ENCODE results near the gene UBTD1.

UBTD1 gene

DNA sequence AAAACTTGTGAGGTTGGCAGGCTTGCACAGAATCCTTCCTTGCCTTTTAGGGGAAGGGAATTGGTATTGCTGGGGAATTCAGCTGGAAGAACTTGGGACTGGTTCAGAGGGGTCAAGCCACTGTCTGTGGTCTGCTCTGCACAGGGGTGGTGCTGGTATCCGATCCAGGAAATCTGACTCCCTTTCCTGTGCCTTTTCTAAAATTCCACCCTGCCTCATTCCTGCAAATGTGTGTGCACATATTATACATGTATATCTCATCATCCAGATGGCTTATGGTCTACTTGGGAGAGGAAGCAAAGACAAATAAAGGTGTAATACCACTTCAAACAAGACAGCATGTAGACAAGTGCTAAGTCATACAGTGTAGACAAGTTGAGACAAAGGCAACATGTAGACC, 14.3 kb downstream of the UBTD1 start:
- Histone ChIP-seq H4K12ac (ENCODE audit: low read depth, low read length) (no peak overlapping the region), H3K9me3 (ENCODE audit: insufficient read depth, low read depth, low read length) (no peaks in the 10 kb centered on the region), H3K4me1 (ENCODE audit: control insufficient read depth in 1 of 2, insufficient read depth in 2 of 2, low read length in 2 of 2) (peaks cover 2 to 5% of the 10 kb centered on the region in 2 experiments), H3K4me2 (ENCODE audit: low read length) (no peak overlapping the region), H3K18ac (ENCODE audit: low read length) (no peak overlapping the region), H4K91ac (ENCODE audit: low read depth, low read length) (no peak overlapping the region), H3K27me3 (ENCODE audit: insufficient read depth, low read length) (no peaks in the 10 kb centered on the region), H3K79me1 (ENCODE audit: low read length) (no peaks in the 10 kb centered on the region), H2BK5ac (ENCODE audit: low read depth, low read length, poor library complexity) (no peak overlapping the region), H2AFZ (ENCODE audit: insufficient read depth, low read length, poor library complexity) (no peak overlapping the region), H2AK5ac (ENCODE audit: low read length) (no peak overlapping the region), H3K79me2 (ENCODE audit: control insufficient read depth, insufficient read depth, low read length, poor library complexity) (peaks cover 1% of the 10 kb centered on the region), H2BK12ac (ENCODE audit: low read length) (no peak overlapping the region), H3K14ac (ENCODE audit: low read length) (no peak overlapping the region), H3K4ac (ENCODE audit: low read depth, low read length) (no peak overlapping the region), H3K9ac (ENCODE audit: low read length) (no peak overlapping the region), H3K23ac (ENCODE audit: low read length) (no peak overlapping the region), H3K4me3 (ENCODE audit: low read depth, low read length) (no peak overlapping the region), H3K27ac (ENCODE audit: low read depth, low read length) (no peak overlapping the region), H2BK120ac (ENCODE audit: insufficient read depth, low read length, poor library complexity) (no peak overlapping the region), H4K8ac (ENCODE audit: low read depth, low read length) (no peak overlapping the region), H3K36me3 (ENCODE audit: control insufficient read depth in 1 of 2, insufficient read depth in 2 of 2, low read length in 2 of 2) (no peaks in the 10 kb centered on the region)
- no CpG with 5 or more reads among the region's 1 CpG for WGBS (ENCODE audit: extremely low coverage, insufficient coverage, insufficient read length)
- no peak for DNase-seq

DNA sequence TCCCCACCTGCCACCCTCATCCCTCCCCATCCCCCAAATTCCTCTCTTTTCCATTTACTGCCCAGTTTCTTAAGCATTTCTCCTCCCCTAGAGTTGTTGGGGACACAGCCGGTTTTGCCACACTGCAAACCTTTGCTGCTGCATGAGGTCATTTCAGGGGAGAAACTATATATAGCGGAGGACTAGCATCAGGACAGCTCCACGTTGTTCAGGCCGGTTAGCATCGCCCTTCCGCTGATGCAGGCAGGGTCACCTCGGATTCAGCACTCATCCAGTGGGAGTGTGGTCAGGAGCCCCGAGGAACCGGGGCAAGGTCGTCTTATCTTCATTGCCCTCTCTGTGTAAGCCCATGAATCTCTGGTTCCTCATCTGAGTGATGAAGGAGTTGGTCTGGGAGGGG, 15.6 kb downstream of the UBTD1 start:
- Histone ChIP-seq H3K79me2 (ENCODE audit: control insufficient read depth, insufficient read depth, low read length, poor library complexity) (peaks cover 1% of the 10 kb centered on the region), H3K23ac (ENCODE audit: low read length) (no peak overlapping the region), H2BK120ac (ENCODE audit: insufficient read depth, low read length, poor library complexity) (no peak overlapping the region), H3K4me3 (ENCODE audit: low read depth, low read length) (no peak overlapping the region), H2BK12ac (ENCODE audit: low read length) (no peak overlapping the region), H3K4ac (ENCODE audit: low read depth, low read length) (no peak overlapping the region), H3K14ac (ENCODE audit: low read length) (no peak overlapping the region), H3K9me3 (ENCODE audit: insufficient read depth, low read depth, low read length) (no peaks in the 10 kb centered on the region), H2BK5ac (ENCODE audit: low read depth, low read length, poor library complexity) (no peak overlapping the region), H3K18ac (ENCODE audit: low read length) (no peak overlapping the region), H3K4me2 (ENCODE audit: low read length) (no peak overlapping the region), H3K4me1 (ENCODE audit: control insufficient read depth in 1 of 2, insufficient read depth in 2 of 2, low read length in 2 of 2) (peaks cover 8 to 11% of the 10 kb centered on the region in 2 experiments), H4K8ac (ENCODE audit: low read depth, low read length) (no peak overlapping the region), H3K36me3 (ENCODE audit: control insufficient read depth in 1 of 2, insufficient read depth in 2 of 2, low read length in 2 of 2) (no peaks in the 10 kb centered on the region), H3K79me1 (ENCODE audit: low read length) (no peaks in the 10 kb centered on the region), H3K27ac (ENCODE audit: low read depth, low read length) (no peak overlapping the region), H2AFZ (ENCODE audit: insufficient read depth, low read length, poor library complexity) (no peak overlapping the region), H3K9ac (ENCODE audit: low read length) (no peak overlapping the region), H3K27me3 (ENCODE audit: insufficient read depth, low read length) (no peaks in the 10 kb centered on the region), H4K91ac (ENCODE audit: low read depth, low read length) (no peak overlapping the region), H2AK5ac (ENCODE audit: low read length) (no peak overlapping the region), H4K12ac (ENCODE audit: low read depth, low read length) (no peak overlapping the region)
- no CpG with 5 or more reads among the region's 10 CpGs for WGBS (ENCODE audit: extremely low coverage, insufficient coverage, insufficient read length)
- DNase-seq: no peak

DNA sequence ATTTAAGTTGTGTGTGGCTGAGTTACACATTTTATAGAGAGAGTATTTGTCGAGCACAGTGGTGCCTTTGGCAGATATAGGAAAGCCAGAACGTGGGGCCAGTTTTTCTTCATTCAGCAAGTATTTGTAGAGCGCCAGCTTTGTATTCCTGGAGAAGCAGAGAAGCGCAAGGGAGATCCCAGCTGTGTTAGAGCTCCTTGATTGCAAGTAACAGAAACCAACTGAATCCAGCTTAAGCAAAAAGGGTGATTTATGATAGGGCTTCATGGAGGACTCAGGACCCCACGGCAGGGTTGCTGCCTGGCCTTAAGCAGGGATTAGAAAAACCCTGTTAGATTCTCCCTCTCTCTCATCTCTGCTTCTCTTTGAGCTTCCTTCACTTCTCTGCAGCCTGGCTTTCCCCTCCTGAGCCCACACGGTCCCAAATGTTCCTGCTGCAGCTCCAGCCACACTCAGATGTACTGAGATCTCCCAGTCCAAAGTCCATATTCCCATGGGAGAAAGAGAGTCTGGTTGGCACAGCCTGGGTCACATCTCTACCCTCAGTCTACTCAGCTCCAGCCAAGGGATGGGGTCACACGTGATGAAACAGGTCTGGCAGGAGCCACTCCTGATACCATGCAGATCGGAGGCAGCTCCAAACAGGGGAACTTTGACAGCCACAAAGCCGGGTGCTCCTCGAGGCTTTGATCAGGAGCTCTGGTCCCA, 16.7 kb downstream of the UBTD1 start:
- no peak for DNase-seq
- no peak overlapping the region for H4K12ac ChIP-seq (ENCODE audit: low read depth, low read length)
- no peak overlapping the region for H3K4me2 ChIP-seq (ENCODE audit: low read length)
- H3K27me3 ChIP-seq (ENCODE audit: insufficient read depth, low read length): no peaks in the 10 kb centered on the region
- peaks cover 8 to 11% of the 10 kb centered on the region in 2 experiments for H3K4me1 ChIP-seq (ENCODE audit: control insufficient read depth in 1 of 2, insufficient read depth in 2 of 2, low read length in 2 of 2)
- peak overlapping the region; percentile 11 for H3K18ac ChIP-seq (ENCODE audit: low read length)
- no peak overlapping the region for H3K14ac ChIP-seq (ENCODE audit: low read length)
- no peak overlapping the region for H2BK120ac ChIP-seq (ENCODE audit: insufficient read depth, low read length, poor library complexity)
- H3K27ac ChIP-seq (ENCODE audit: low read depth, low read length): no peak overlapping the region
- H3K4me3 ChIP-seq (ENCODE audit: low read depth, low read length): no peak overlapping the region
- no peaks in the 10 kb centered on the region for H3K79me1 ChIP-seq (ENCODE audit: low read length)
- H3K9me3 ChIP-seq (ENCODE audit: insufficient read depth, low read depth, low read length): no peaks in the 10 kb centered on the region
- WGBS (ENCODE audit: extremely low coverage, insufficient coverage, insufficient read length): no CpG with 5 or more reads among the region's 10 CpGs
- no peak overlapping the region for H3K23ac ChIP-seq (ENCODE audit: low read length)
- H3K79me2 ChIP-seq (ENCODE audit: control insufficient read depth, insufficient read depth, low read length, poor library complexity): peaks cover 1% of the 10 kb centered on the region
- no peaks in the 10 kb centered on the region for H3K36me3 ChIP-seq (ENCODE audit: control insufficient read depth in 1 of 2, insufficient read depth in 2 of 2, low read length in 2 of 2)
- H4K8ac ChIP-seq (ENCODE audit: low read depth, low read length): no peak overlapping the region
- no peak overlapping the region for H3K4ac ChIP-seq (ENCODE audit: low read depth, low read length)
- no peak overlapping the region for H4K91ac ChIP-seq (ENCODE audit: low read depth, low read length)
- no peak overlapping the region for H2BK12ac ChIP-seq (ENCODE audit: low read length)
- no peak overlapping the region for H3K9ac ChIP-seq (ENCODE audit: low read length)
- no peak overlapping the region for H2AFZ ChIP-seq (ENCODE audit: insufficient read depth, low read length, poor library complexity)
- H2BK5ac ChIP-seq (ENCODE audit: low read depth, low read length, poor library complexity): no peak overlapping the region
- no peak overlapping the region for H2AK5ac ChIP-seq (ENCODE audit: low read length)

DNA sequence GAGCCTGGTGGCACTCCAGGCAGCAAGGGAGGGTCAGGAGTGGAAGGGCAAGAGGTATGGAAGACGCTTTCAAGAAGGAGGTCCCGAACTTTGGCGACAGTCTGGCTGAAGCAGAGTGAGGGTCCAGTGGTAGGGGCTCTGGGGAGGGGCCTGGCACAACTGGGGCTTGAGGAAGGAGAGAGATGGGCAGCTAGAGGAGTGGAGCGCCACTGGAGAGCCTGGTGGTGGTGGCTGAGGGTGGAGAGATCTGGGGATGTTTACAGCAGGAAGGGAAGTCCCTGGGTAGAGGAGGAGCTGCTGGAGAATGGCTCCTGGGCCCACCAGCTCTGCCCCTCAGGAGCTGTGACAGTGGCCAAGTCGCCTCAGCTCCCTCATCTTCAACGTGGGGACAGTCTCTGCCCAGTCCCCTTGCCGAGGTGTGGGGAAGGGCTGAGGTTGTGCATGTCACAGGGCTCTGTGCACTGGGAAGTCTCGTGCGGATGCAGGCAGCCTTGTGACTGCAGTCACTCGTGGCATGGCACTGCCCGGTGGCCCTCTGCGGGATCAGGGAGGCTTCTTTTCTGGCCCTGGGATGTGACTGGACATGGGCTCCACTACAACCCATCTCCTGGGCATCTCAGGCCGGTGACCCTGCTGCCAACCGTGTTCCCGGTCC, 18.5 kb downstream of the UBTD1 start:
- no peak overlapping the region for H4K91ac ChIP-seq (ENCODE audit: low read depth, low read length)
- H4K12ac ChIP-seq (ENCODE audit: low read depth, low read length): no peak overlapping the region
- no peaks in the 10 kb centered on the region for H3K9me3 ChIP-seq (ENCODE audit: insufficient read depth, low read depth, low read length)
- H3K4me2 ChIP-seq (ENCODE audit: low read length): no peak overlapping the region
- no peak overlapping the region for H2BK12ac ChIP-seq (ENCODE audit: low read length)
- no peak overlapping the region for H3K18ac ChIP-seq (ENCODE audit: low read length)
- H3K27me3 ChIP-seq (ENCODE audit: insufficient read depth, low read length): no peaks in the 10 kb centered on the region
- no peak overlapping the region for H2AFZ ChIP-seq (ENCODE audit: insufficient read depth, low read length, poor library complexity)
- no peaks in the 10 kb centered on the region for H3K79me1 ChIP-seq (ENCODE audit: low read length)
- H3K27ac ChIP-seq (ENCODE audit: low read depth, low read length): no peak overlapping the region
- H2BK120ac ChIP-seq (ENCODE audit: insufficient read depth, low read length, poor library complexity): no peak overlapping the region
- DNase-seq: no peak
- peak overlapping the region; percentile 2 for H2AK5ac ChIP-seq (ENCODE audit: low read length)
- no CpG with 5 or more reads among the region's 15 CpGs for WGBS (ENCODE audit: extremely low coverage, insufficient coverage, insufficient read length)
- peaks cover 1% of the 10 kb centered on the region for H3K79me2 ChIP-seq (ENCODE audit: control insufficient read depth, insufficient read depth, low read length, poor library complexity)
- H3K9ac ChIP-seq (ENCODE audit: low read length): no peak overlapping the region
- H3K36me3 ChIP-seq (ENCODE audit: control insufficient read depth in 1 of 2, insufficient read depth in 2 of 2, low read length in 2 of 2): no peaks in the 10 kb centered on the region
- no peak overlapping the region for H3K4ac ChIP-seq (ENCODE audit: low read depth, low read length)
- H3K4me1 ChIP-seq (ENCODE audit: control insufficient read depth in 1 of 2, insufficient read depth in 2 of 2, low read length in 2 of 2): peaks cover 8 to 11% of the 10 kb centered on the region in 2 experiments
- no peak overlapping the region for H3K14ac ChIP-seq (ENCODE audit: low read length)
- H3K23ac ChIP-seq (ENCODE audit: low read length): no peak overlapping the region
- H4K8ac ChIP-seq (ENCODE audit: low read depth, low read length): no peak overlapping the region
- H2BK5ac ChIP-seq (ENCODE audit: low read depth, low read length, poor library complexity): no peak overlapping the region
- no peak overlapping the region for H3K4me3 ChIP-seq (ENCODE audit: low read depth, low read length)
